ENCODE results near the gene PLA2G12B.
"Not testable (repeated sequence)": the region's sequence is repeated elsewhere in the genome, so short reads cannot be mapped to it uniquely, and the experiment has no call there.

Gene PLA2G12B

DNA sequence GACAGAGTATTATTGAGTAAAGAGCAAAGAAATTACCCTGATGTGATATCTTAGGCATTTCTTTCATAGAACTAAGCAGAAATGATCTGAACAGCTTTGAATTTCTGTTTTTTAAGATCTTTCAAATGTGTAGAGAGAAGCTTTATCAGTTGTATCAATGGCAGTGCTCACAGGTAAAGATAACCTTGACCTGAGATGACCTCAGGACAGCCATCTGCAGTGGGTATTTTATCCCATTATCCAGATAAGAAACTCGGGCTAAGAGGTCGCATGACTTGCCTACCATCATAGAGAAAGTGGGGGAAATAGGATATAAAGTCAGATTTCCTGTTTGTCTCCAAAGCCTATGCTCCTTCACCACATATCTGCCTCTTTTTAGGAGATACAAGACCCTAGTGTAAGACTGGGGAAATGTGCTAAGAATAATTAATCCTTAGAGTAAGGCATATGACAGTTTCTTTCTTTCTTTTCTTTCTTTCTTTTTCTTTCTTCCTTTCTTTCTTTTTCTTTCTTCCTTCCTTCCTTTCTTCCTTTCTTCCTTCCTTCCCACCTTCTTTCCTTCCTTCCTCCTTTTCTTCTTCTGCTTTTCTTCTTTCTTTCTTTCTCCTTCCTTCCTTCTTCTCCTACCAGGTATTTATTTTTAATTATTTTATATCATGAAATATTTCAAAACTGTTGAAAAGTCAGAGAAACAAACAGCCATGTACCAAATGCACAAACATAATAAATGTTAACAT lies 10.9 kb downstream of the PLA2G12B start:
- in situ Hi-C loops (cut with MboI; ENCODE audit: low sequenced_read_pairs), result no loop called here

DNA sequence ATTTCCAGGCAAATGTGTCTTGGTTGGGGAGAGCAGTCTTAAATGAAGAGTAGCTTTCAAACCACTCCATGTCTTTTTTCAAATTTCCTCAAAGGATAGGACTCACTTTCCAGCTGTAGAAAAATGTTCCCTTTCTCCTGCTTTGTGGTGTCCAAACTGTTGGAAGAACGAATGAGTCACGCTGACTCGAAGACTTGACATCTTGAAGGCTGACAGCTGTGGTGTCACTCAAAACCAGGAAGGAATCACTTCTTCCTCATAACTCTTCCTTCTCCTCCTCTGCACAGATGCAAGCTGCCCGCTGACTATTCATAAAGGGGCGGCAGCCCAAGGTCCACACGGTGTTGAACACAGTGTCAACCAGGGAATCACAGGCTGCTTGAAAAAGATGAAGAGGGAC lies 19.2 kb downstream of the PLA2G12B start:
- in situ Hi-C loops (cut with MboI; ENCODE audit: low sequenced_read_pairs), result no loop called here

GRCh38 chr10:72932259-72933015 lies 22.2 kb downstream of the PLA2G12B start:
- in situ Hi-C loops (cut with MboI; ENCODE audit: low sequenced_read_pairs), result no loop called here

DNA sequence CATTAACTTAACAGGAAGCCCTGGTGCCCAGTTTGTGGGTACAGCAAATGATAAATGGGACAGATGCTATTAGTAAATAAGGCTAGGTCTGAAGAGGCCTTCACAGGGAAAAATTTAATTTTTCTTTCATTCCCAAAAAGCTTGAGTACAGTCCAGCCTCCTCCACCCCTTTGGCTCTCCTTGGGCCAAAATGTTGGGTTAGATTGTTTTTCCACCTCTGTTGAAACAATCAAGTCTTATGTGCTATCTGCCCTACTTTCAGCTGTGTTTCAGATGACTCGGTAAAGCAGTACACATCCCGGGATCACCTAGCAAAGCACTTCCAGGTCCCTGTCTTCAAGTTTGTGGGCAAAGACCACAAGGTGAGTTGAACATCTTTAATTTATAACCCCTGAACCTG lies 24.3 kb downstream of the PLA2G12B start:
- in situ Hi-C loops (cut with MboI; ENCODE audit: low sequenced_read_pairs), result no loop called here

DNA sequence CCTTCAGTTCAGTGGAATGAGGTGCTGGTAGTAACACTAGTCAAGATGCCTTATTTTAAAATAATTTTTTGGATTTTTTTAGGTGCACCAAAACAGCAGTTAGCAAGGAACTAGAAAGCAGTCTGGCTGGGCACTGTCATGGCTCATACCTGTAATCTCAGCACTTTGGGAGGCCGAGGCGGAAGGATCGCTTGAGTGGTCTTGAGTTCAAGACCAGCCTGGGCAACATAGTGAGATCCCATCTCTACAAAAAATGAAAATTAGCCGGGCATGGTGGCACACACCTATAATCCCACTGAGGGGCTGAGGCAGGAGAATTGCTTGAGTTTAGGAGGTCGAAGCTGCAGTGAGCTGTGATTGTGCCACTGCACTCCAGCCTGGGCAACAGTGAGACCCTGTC lies 25.8 kb downstream of the PLA2G12B start:
- in situ Hi-C loops (cut with MboI; ENCODE audit: low sequenced_read_pairs), result no loop called here

DNA sequence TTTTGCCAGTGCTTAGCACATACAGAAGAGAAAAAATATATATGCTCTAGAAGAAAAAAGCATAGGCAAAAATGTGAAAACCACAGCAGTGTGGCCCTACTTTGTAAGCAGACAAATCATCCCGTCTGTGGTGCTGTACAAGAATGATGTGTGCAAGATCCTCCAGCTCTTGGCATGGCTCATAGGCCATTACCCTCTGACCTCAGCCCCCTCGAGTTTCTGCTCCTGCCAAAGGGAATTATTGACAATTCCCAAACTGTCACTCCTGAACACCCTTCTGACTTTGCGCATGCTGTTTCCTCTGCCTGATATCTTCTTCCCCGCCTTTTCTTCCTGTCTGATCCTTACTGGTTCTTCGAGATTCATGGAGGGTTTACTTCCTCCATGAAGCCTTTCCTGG lies 27.1 kb downstream of the PLA2G12B start:
- in situ Hi-C loops (cut with MboI; ENCODE audit: low sequenced_read_pairs), result no loop called here

- in situ Hi-C loops (cut with MboI; ENCODE audit: low sequenced_read_pairs), result no loop called here
These were observed 28.6 kb downstream of the PLA2G12B start for GRCh38 chr10:72925951-72926465.

- in situ Hi-C loops (cut with MboI; ENCODE audit: low sequenced_read_pairs), result no loop called here
These were observed 30.3 kb downstream of the PLA2G12B start for GRCh38 chr10:72924351-72924750.

- in situ Hi-C loops (cut with MboI; ENCODE audit: low sequenced_read_pairs), result not testable (repeated sequence)
These were observed 33.4 kb downstream of the PLA2G12B start for GRCh38 chr10:72921147-72921683.

DNA sequence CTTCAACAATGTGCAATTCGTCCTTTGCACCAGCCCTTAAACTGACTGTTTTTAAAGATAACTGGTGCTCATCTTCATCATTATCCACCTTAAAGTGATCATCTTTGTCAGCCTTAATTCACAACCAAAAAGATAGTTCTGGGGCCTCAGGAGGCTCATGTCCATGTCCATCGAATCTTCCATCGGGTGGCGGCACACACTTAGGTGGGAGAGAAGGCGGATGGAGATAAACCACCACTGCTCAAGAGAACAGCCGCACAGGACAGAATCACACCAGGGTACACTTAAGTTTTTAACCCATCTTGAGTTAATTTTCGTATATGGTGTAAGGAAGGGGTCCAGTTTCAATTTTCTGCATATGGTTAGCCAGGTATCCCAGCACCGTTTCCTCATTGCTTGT lies 36.3 kb downstream of the PLA2G12B start:
- in situ Hi-C loops (cut with MboI; ENCODE audit: low sequenced_read_pairs), result no loop called here

DNA sequence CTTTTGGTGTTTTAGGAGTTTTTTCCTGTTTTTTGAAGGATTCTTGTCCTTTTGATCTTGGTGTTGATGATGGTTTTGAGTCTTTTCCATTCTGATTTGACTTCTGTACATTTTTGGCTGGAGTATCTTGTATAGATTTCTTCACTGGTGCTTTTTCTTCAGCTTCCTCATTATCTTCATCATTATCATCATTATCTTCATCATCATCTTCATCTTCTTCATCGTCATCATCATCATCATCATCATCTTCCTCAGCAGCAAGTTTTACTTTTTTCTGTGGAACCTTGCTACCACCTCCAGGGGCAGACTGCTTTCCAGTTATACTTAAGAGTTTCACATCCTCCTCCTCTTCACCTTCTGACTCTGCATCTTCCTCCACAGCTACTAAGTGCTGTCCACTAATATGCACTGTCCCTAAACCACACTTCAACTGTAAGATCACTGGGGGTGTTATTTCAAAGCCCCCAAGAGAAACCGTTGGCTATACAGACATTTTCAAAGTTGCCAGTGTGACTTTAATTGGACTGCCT lies 36.7 kb downstream of the PLA2G12B start:
- in situ Hi-C loops (cut with MboI; ENCODE audit: low sequenced_read_pairs), result not testable (repeated sequence)

GRCh38 chr10:72917201-72917600 lies 37.4 kb downstream of the PLA2G12B start:
- in situ Hi-C loops (cut with MboI; ENCODE audit: low sequenced_read_pairs), result not testable (repeated sequence)

DNA sequence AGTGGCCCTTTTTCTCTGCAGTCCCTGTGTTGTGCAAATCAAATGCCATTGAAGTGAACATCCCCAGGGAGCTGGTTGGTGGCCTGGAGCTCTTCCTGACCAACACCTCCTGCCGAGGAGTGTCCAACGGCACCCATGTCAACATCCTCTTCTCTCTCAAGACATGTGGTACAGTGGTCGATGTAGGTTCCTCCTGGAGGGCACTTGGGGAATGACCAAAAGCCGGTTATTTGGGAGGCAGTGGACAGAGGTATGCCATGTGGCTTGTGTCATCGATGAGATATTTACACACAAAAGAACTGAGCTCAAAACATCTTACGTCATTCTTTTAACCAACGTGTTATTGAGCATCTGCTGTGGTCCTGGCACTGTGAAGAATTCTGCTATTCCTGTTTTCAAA lies 41.3 kb downstream of the PLA2G12B start:
- in situ Hi-C loops (cut with MboI; ENCODE audit: low sequenced_read_pairs), result no loop called here

- in situ Hi-C loops (cut with MboI; ENCODE audit: low sequenced_read_pairs), result no loop called here
These were observed 41.9 kb downstream of the PLA2G12B start for GRCh38 chr10:72912736-72913135.

GRCh38 chr10:72911758-72912157 lies 42.8 kb downstream of the PLA2G12B start:
- in situ Hi-C loops (cut with MboI; ENCODE audit: low sequenced_read_pairs), result no loop called here

GRCh38 chr10:72910705-72911104 lies 43.9 kb downstream of the PLA2G12B start:
- in situ Hi-C loops (cut with MboI; ENCODE audit: low sequenced_read_pairs), result no loop called here

DNA sequence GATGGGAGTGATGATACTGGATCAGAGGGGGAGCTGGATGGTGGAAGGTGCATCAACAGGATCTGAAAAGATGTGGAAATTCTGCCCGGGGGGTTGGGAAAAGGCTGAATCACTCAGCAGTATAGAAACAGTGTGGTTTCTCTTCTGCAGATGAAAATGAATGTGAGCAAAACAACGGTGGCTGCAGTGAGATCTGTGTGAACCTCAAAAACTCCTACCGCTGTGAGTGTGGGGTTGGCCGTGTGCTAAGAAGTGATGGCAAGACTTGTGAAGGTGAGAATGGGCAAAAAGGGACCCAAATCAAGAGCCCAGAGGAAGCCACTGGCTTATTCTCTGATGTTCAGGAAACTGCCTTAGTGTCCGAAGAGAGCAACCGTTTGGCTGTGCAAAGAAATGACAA lies 48.2 kb downstream of the PLA2G12B start:
- in situ Hi-C loops (cut with MboI; ENCODE audit: low sequenced_read_pairs), result no loop called here

DNA sequence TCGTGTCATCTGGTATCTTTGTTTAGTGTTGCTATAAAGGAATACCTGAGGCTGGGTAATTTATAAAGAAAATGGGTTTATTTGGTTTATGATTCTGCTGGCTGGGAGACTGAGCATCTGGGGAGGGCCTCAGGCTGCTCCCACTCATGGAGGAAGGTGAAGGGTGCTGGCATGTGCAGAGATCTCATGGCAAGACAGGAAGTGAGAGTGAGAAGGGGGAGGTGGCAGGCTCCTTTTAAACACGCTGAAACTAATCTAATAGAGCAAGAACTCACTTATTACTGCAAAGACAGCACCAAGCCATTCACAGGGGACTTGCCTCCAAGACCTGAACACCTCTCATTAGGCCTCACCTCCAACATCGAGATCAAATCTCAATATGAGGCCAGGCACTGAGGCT lies 49.8 kb downstream of the PLA2G12B start:
- in situ Hi-C loops (cut with MboI; ENCODE audit: low sequenced_read_pairs), result no loop called here

DNA sequence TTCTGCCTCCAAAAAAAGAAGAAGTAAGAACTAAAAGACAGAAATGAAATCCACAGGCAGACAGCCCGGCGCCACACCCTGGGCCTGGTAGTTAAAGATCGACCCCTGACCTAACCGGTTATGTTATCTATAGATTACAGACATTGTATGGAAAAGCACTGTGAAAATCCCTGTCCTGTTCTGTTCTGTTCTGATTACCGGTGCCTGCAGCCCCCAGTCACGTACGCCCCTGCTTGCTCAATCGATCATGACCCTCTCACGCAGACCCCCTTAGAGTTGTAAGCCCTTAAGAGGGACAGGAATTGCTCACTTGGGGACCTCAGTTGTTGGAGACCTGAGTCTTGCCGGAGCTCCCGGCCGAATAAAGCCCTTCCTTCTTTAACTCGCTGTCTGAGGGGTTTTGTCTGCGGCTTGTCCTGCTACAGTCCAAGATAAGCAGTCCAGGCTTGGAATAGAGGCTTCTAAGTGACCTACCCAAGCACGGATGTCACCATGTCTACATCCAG lies 50.6 kb downstream of the PLA2G12B start:
- in situ Hi-C loops (cut with MboI; ENCODE audit: low sequenced_read_pairs), result not testable (repeated sequence)

GRCh38 chr10:72899545-72899944 lies 55.1 kb downstream of the PLA2G12B start:
- in situ Hi-C loops (cut with MboI; ENCODE audit: low sequenced_read_pairs), result no loop called here

GRCh38 chr10:72898616-72899015 lies 56.0 kb downstream of the PLA2G12B start:
- in situ Hi-C loops (cut with MboI; ENCODE audit: low sequenced_read_pairs), result no loop called here

All from HL-60/S4 (cell line).